ENCODE results near the gene C19orf25. TPM values are rescaled to one million over a fixed set of nuclear protein-coding genes. Genes with fewer than 3 reads are reported as not detected.
A peak's percentile ranks its signal among the peaks of the same experiment; 100 is the strongest.

Gene C19orf25
- total RNA-seq, 1 experiment from 2014 or later, result 29.3 TPM

DNA sequence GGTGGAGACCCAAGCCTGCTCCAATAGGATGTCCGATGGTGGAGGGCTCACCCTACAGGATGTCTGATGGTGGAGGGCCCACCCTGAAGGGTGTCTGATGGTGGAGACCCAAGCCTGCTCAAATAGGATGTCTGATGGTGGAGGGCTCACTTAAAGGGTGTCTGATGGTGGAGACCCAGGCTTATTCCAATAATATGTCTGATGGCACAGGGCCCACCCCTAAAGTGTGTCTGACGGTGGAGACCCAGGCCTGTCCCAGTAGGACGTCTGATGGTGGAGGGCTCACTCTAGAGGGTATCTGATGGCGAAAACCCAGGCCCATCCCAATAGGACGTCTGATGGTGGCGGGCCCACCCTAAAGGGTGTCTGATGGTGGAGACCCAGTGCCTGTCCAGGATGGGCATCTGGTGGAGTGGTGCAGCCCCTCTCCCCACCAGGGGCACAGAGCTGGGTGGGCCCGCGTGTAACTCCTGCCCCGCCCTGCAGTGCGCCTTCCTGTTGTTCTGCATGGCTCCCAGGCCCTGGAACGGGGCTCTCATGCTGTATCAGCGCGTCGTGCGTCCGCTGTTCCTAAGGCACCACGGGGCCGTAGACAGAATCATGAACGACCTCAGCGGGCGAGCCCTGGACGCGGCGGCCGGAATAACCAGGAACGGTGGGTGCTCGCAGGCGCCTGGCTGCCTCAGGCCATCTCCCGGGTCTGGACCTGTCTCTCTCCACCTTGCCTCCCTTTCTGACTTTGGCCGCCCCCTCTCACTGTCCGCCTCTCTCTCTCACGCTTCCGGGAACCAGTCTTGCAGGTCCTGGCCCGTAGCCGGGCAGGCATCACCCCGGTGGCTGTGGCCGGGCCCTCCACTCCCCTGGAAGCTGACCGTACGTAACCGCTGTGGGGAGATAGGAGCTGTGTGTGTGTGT is 17.0 kb upstream of the C19orf25 start:
- Histone ChIP-seq H3K4me3 (no peak overlapping the region), H3K9me3 (replicated peaks) (peaks cover 6% of the 10 kb centered on the region; the same call in 1 of the 2 replicates), H3K27me3 (replicated peaks) (peaks cover 66% of the 10 kb centered on the region), H3K4me1 (replicated peaks) (peaks cover 7% of the 10 kb centered on the region), H3K36me3 (no peaks in the 10 kb centered on the region; the same call in 1 of the 2 replicates), H3K27ac (no peak overlapping the region)
- DNase-seq (ENCODE audit: low read depth in 1 of 2, low spot score in 2 of 2), result no peak

DNA sequence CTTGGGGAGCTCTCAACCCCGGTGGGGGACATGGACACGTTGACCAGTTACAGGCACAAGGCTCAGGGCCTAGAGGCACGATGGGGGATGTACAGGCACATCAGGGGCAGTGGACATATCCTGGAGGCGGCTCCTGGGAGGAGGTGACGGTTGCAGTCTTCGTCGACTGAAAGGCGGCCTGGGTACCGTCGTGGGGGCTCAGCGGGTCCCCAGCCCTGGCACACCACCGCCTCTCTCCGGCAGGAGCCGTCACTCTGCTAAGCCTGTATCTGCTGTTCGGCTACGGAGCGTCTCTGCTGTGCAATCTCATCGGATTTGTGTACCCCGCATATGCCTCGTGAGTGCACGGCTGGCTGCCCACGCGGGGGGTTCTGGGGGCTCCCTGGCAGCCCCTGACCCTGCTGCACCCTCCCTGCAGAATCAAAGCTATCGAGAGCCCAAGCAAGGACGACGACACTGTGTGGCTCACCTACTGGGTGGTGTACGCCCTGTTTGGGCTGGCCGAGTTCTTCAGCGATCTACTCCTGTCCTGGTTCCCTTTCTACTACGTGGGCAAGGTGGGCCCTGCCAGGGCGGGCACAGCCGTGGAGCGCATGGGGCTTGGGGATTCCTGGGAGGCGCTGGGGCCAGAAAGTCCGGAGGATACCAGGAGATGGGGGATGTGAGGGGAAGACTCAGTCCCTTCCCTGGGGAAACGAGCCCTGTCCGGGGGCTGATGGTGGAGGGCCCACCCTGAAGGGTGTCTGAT is 16.2 kb upstream of the C19orf25 start:
- no peak overlapping the region for H3K4me3 ChIP-seq
- H3K27ac ChIP-seq, result no peak overlapping the region
- peaks cover 65% of the 10 kb centered on the region for H3K27me3 ChIP-seq (replicated peaks)
- peaks cover 6% of the 10 kb centered on the region; the same call in 1 of the 2 replicates for H3K9me3 ChIP-seq (replicated peaks)
- no peak for DNase-seq (ENCODE audit: low read depth in 1 of 2, low spot score in 2 of 2)
- peaks cover 9% of the 10 kb centered on the region for H3K4me1 ChIP-seq (replicated peaks)
- no peaks in the 10 kb centered on the region; the same call in 1 of the 2 replicates for H3K36me3 ChIP-seq

DNA sequence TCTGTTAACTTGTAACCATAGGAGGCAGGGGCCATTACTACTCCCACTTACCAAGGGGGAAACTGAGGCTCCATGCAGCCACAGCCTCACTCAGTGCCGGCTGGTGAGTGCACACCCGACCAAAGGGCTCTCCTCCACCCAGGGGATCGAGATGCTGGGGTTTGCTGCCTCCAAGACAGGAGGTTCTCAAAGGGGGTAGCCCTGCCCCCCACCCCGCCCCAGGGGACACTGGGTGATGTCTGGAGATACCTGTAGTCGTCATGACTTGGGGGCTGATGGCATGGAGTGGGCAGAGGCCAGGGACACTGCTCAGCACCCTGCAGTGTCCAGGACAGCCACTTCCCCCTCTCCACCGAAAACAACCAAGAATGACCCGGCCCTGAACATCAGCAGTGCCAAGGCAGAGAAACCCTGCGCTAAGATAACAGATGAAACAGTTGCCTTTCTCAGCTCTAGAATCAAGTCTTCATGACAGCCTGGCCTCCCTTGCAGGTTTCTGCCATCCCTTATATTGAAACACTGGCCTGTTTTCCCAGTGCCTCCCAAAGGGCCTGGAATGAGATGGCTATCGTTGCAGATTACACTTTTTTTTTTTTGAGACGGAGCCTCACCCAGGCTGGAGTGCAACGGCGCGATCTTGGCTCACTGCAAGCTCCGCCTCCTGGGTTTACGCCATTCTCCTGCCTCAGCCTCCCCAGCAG is 15.2 kb upstream of the C19orf25 start:
- H3K9me3 ChIP-seq (replicated peaks), result peaks cover 6% of the 10 kb centered on the region; the same call in 1 of the 2 replicates
- no peak overlapping the region for H3K27ac ChIP-seq
- peaks cover 16% of the 10 kb centered on the region for H3K4me1 ChIP-seq (replicated peaks)
- no peak for DNase-seq (ENCODE audit: low read depth in 1 of 2, low spot score in 2 of 2)
- peaks cover 65% of the 10 kb centered on the region for H3K27me3 ChIP-seq (replicated peaks)
- H3K4me3 ChIP-seq, result no peak overlapping the region
- H3K36me3 ChIP-seq, result no peaks in the 10 kb centered on the region; the same call in 1 of the 2 replicates

DNA sequence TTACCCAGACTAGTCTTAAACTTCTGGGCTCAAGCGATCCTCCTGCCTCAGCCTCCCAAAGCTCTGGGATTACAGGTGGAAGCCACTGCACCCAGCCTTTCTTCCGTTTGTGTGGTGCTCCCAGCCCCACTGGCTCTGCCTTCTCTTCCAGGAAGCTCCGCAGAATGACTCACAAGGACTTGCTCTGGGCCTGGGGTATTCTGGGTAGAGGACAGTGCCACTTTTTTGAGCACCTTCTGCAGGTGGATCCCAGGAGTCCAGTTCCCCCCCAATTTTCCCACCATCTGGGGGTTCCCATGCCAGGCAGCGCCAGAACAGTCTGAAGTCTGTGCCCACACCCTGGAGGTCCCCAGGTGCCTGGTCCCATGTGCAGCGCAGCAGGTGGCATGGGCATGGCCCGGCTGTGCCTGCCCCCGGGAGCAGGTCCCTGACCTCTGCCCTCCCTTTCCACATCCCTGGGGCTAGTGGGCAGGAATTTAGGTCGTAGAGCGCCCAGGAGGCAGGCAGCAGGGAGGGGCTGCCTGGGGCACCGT is 13.5 kb upstream of the C19orf25 start:
- no peak overlapping the region for H3K27ac ChIP-seq
- H3K36me3 ChIP-seq, result no peaks in the 10 kb centered on the region; the same call in 1 of the 2 replicates
- no peak for DNase-seq (ENCODE audit: low read depth in 1 of 2, low spot score in 2 of 2)
- H3K4me3 ChIP-seq, result no peak overlapping the region
- H3K27me3 ChIP-seq (replicated peaks), result peaks cover 58% of the 10 kb centered on the region
- peaks cover 16% of the 10 kb centered on the region for H3K4me1 ChIP-seq (replicated peaks)
- H3K9me3 ChIP-seq (replicated peaks), result peaks cover 6% of the 10 kb centered on the region; the same call in 1 of the 2 replicates

DNA sequence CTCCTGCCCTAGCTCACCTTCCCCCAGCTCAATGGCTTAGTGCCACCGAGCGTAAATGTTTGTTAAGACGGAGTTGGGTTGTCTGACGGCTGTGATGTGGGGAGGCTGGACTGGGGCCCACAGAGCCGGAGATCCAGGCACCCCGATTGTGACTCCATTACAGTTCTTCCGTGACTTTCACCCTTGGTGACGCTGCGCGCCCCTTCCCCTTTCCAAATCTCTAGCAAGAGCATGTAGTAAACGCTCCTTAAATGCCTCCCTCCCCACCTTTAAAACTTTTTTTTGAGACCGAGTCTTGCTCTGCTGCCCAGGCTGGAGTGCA is 12.8 kb upstream of the C19orf25 start:
- Histone ChIP-seq H3K9me3 (replicated peaks) (peaks cover 6% of the 10 kb centered on the region; the same call in 1 of the 2 replicates), H3K36me3 (no peaks in the 10 kb centered on the region; the same call in 1 of the 2 replicates), H3K4me1 (replicated peaks) (peaks cover 16% of the 10 kb centered on the region), H3K27me3 (replicated peaks) (peaks cover 51% of the 10 kb centered on the region), H3K27ac (no peak overlapping the region), H3K4me3 (no peak overlapping the region)
- no peak for DNase-seq (ENCODE audit: low read depth in 1 of 2, low spot score in 2 of 2)

DNA sequence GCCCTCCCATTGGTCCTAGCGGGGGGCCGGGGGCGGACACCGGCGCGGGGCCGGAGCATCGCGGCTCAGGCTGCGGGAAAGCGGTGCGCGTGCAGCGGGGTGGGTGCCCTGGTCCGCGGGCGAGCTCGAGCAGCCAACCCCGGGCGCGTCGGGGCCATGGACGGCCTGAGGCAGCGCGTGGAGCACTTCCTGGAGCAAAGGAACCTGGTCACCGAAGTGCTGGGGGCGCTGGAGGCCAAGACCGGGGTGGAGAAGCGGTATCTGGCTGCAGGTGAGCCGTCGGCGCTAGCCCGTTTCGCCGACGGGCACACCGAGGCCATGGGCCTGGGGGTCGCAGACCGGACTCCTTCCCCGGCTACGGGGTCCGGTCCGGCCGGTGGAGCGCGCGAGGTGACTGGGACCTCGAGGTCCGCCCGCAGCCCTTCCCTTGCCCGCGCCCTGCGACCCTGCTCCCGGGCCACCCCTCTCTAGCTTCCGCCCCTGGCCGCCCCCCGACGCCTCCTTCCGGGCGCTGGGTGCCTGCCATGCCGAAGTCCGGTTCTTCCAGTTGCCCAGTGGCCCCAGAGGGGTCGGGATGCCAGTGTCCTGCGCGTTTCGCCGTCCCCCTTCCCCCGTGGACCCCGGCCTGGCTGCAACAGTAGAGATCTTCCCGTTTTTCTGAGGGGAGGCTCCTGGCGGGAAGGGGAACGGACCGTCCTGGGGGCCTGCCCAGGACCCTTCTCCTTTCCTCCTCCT is 12.3 kb upstream of the C19orf25 start, which contains the start of gene REEP6:
REEP6 (plus strand) TSS at position 68 of the 735 bp plus-strand sequence; CDS start at position 157, 89 bp downstream.
- peak within 1 kb of the TSS; percentile 44 for H3K4me3 ChIP-seq
- peaks cover 6% of the 10 kb centered on the region; the same call in 1 of the 2 replicates for H3K9me3 ChIP-seq (replicated peaks)
- peaks cover 46% of the 10 kb centered on the region for H3K27me3 ChIP-seq (replicated peaks)
- no peak within 1 kb of the TSS for H3K27ac ChIP-seq
- no peak for DNase-seq (ENCODE audit: low read depth in 1 of 2, low spot score in 2 of 2)
- H3K36me3 ChIP-seq, result no peaks in the 10 kb centered on the region; the same call in 1 of the 2 replicates
- peaks cover 16% of the 10 kb centered on the region for H3K4me1 ChIP-seq (replicated peaks)

DNA sequence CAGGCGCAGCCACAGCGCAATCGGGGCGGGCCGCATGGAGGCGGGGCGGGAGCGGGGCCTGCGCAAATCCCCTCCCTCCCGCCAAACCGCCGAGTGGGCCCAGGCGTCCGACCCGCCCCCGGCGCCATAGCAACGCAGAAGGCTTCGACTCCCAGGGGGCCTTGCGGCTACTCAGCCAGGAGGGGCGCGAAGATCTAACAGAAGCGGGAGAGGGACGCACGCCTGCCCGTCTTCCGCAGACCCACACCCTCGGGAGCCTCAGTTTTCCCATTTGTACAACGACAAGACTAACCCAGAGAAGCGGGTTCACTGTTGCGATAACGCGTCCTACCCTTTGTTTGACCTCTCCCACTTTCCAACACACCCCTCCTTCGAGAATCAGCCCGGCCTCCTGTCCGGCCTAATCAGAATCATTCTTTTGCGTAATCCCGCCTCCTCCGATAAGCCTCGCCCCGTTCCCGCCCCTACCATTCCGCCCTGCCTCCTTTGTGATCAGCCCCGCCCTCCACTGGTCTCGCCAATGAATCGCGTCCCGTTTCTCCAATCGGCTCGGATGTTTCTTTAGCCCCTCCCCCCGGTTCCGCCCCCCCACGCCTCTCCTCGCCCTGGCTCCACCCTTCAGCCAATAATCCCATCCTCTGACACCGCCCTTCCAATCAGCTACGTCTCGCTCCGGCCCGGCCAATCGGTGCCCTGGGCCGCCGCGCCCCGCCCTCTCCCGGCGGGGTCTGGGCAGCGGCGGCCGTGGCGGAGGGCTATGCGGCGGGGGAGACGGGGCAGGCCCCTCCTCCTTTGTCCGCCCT is 11.5 kb upstream of the C19orf25 start, which contains the start of gene PCSK4:
PCSK4 (minus strand) TSS at position 40 of the 803 bp plus-strand sequence; CDS start at position 36, 4 bp downstream.
- DNase-seq (ENCODE audit: low read depth in 1 of 2, low spot score in 2 of 2), result peak; percentile 99
- H3K27ac ChIP-seq, result no peak within 1 kb of the TSS
- peak within 1 kb of the TSS; percentile 44 for H3K4me3 ChIP-seq
- H3K27me3 ChIP-seq (replicated peaks), result peaks cover 42% of the 10 kb centered on the region
- H3K4me1 ChIP-seq (replicated peaks), result peaks cover 16% of the 10 kb centered on the region
- peaks cover 6% of the 10 kb centered on the region; the same call in 1 of the 2 replicates for H3K9me3 ChIP-seq (replicated peaks)
- no peaks in the 10 kb centered on the region; the same call in 1 of the 2 replicates for H3K36me3 ChIP-seq

DNA sequence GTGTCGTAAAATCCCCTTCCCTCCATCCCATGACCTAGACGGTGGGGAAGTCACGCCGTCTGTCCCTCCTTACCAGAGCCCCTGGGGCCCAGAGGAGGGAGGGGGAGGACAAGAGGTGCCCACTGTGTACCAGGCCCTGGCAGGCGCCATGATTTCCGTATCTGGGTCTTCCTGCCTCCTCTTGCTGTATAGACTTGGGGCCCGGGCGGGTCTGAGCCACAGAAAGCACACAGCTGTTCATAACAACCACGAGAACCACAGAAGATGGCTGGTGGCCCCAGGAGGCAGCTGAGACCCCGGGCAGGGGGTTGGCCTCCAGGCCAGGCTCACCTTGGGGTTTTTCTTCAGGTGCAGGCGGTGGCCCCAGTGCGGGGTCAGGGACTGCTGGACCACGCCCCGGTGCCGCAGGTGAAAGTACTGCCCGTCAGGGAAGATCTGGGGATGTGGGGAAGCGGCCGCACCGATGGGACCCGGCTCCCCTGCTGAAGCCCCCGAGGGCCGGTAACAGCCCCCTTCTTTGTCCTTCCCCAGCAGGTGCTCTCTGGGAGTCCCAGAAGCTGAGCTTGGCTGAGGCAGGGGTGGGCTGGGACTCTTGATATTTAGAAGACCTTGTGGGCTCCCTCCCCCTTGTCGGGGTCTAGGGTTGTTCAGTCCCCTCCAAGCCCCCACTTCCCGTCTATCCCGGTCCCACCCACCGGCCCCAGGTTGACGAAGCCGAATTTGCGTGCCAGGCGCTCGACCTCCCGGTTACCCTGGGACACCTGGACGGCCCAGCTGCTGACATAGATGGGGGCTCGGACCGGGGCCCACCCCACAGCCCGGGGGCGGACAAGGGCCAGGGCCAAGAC is 10.7 kb upstream of the C19orf25 start:
- Histone ChIP-seq H3K4me3 (peak overlapping the region; percentile 44), H3K27ac (no peak overlapping the region), H3K27me3 (replicated peaks) (peaks cover 33% of the 10 kb centered on the region), H3K36me3 (no peaks in the 10 kb centered on the region; the same call in 1 of the 2 replicates), H3K4me1 (replicated peaks) (peaks cover 16% of the 10 kb centered on the region), H3K9me3 (replicated peaks) (peaks cover 6% of the 10 kb centered on the region; the same call in 1 of the 2 replicates)
- no peak for DNase-seq (ENCODE audit: low read depth in 1 of 2, low spot score in 2 of 2)

DNA sequence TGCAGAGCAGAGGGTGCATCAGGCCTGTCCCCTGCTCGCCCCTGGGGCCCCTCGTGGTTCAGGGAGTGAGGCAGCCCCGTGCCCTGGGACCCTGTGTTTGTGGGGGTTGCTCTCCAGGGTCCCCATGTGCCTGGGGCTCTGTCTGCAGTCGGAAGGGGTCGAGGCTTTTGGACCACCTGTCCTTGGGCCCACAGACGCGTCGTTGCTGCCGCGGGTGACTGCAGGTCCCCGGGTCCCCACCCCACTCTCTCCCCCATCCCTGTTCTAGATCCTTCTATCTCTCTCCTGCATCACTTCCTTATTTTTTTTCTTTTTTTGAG is 9.2 kb upstream of the C19orf25 start:
- no peak overlapping the region for H3K4me3 ChIP-seq
- no peak overlapping the region for H3K27ac ChIP-seq
- no peak for DNase-seq (ENCODE audit: low read depth in 1 of 2, low spot score in 2 of 2)
- H3K9me3 ChIP-seq (replicated peaks), result peaks cover 6% of the 10 kb centered on the region; the same call in 1 of the 2 replicates
- H3K36me3 ChIP-seq, result no peaks in the 10 kb centered on the region; the same call in 1 of the 2 replicates
- peaks cover 16% of the 10 kb centered on the region for H3K4me1 ChIP-seq (replicated peaks)
- H3K27me3 ChIP-seq (replicated peaks), result peaks cover 22% of the 10 kb centered on the region

DNA sequence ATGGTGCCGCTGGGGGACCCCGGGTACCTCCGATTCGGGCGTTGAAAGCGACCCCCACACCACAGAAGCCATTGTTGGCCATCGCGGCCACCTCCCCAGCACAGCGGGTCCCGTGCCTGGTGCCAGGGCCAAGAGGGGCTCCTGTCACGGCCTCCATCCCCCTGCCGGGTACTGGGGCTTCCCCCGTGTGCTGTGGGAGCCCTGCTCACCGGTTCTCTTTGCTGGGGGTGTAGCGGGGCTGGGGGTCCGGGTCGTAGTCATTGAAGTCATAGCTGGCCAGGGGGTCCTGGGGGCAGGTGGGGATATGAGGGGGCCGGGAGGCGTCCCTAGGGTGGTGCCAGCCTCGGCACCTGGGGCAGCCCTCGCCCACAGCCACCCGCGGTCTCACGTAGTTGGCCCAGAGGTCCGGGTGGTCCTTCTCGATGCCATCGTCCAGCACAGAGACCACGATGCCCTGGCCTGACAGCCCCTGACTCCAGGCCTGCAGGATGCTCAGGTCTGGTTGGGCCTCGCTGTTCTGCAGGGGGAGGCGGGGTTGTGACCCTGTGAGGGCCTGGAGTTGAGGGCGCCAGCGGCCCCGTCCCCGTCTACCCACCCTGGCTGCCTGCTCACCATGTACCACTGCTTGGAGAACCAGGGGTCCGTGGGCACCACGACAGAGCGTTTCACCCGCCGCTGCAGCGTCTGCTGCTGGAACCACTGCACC is 8.7 kb upstream of the C19orf25 start:
- Histone ChIP-seq H3K4me1 (replicated peaks) (peaks cover 16% of the 10 kb centered on the region), H3K27ac (no peak overlapping the region)
- DNase-seq (ENCODE audit: low read depth in 1 of 2, low spot score in 2 of 2), result no peak

More for the DNA sequence above, 8.7 kb upstream of the C19orf25 start:
- H3K36me3 ChIP-seq, result no peaks in the 10 kb centered on the region; the same call in 1 of the 2 replicates
- H3K9me3 ChIP-seq (replicated peaks), result peaks cover 6% of the 10 kb centered on the region; the same call in 1 of the 2 replicates
- no peak overlapping the region for H3K4me3 ChIP-seq
- H3K27me3 ChIP-seq (replicated peaks), result peaks cover 17% of the 10 kb centered on the region
